Activated CD4-positive, alpha-beta T cell treated with anti-CD3 and anti-CD28 coated beads for 36 hours (primary cell): ENCODE results near the gene FGF21. TPM values are rescaled to one million over a fixed set of nuclear protein-coding genes. Genes with fewer than 3 reads are reported as not detected.

Experiments
- ATAC-seq: fragments of 200-7000 bp; cut with Tn5 transposase; one replicate; pipeline ENCODE4 v1.10.0; 2021; ENCODE audit warnings: mild to moderate bottlenecking, moderate library complexity
- CTCF ChIA-PET: fragments of 350-600 bp; sonication (Branson Sonifier 250); formaldehyde crosslinking; loops from one replicate; lab custom pipeline; 2021; ENCODE audit warnings: antibody characterized with exemption; lab: Charles Lee
- POLR2A ChIA-PET: fragments of 350-600 bp; sonication (Branson Sonifier 250); formaldehyde crosslinking; loops from one replicate; lab custom pipeline; 2021; ENCODE audit warnings: antibody characterized with exemption, inconsistent platforms; lab: Charles Lee
- DNase-seq: peaks from one replicate; pipeline ENCODE4 v3.0.0-alpha.2; 2020
- H3K27ac Mint-ChIP-seq: one replicate; pipeline ENCODE4 v1.8.0; 2021; ENCODE audit warnings: mixed read lengths
- H3K27me3 Mint-ChIP-seq: one replicate; pipeline ENCODE4 v1.8.0; 2021; ENCODE audit warnings: mixed read lengths
- H3K36me3 Mint-ChIP-seq: one replicate; pipeline ENCODE4 v1.8.0; 2021; ENCODE audit warnings: low read depth, mixed read lengths
- H3K4me1 Mint-ChIP-seq: one replicate; pipeline ENCODE4 v1.8.0; 2021; ENCODE audit warnings: mixed read lengths
- H3K4me3 Mint-ChIP-seq: one replicate; pipeline ENCODE4 v1.8.0; 2021; ENCODE audit warnings: mild to moderate bottlenecking, moderate library complexity, mixed read lengths
- H3K9me3 Mint-ChIP-seq: one replicate; pipeline ENCODE4 v1.8.0; 2021; ENCODE audit warnings: low read depth, mixed read lengths
- intact Hi-C, 2 experiments: fragments of 100-400 bp; cut with DNase I in 1 of 2; cut with micrococcal nuclease in 1 of 2; formaldehyde crosslinking; loops; one replicate each; pipeline versions ENCODE4 v1.14.2 to v1.15.1; 2022 to 2024; cut with DNase I, micrococcal nuclease
- total RNA-seq, 2 experiments: library from RNA; stranded (reverse); gene quantifications; one replicate each; pipeline ENCODE4 v1.2.3, GENCODE V29; 2021

FGF21 gene
- total RNA-seq, 2 experiments from 2014 or later = not detected

DNA sequence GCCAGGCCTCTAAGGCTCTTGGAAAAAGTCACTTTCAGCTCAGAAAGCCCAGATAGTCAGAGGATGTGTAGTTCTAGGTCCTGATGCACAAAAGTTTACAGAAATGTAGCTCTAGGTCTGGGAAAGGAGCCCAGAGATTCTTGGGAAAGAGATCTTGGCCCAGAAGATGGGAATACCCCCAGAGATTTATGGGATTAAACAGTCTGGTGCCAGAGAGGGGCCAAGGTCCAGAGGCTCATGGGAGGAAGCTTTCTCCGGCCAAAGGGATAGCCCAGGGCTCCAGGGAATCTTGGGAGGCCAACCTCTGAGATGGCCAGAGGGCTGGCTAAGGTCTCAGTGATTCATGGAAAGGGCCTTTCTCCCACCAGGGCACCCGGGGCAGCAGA, 40.4 kb downstream of the FGF21 start:
- Mint-ChIP-seq H3K27me3 (no peaks in the 10 kb centered on the region), H3K36me3 (peaks cover 4% of the 10 kb centered on the region), H3K4me1 (peaks cover 7% of the 10 kb centered on the region), H3K9me3 (no peaks in the 10 kb centered on the region), H3K4me3 (peak overlapping the region; percentile 70), H3K27ac (peak overlapping the region; percentile 82)
- intact Hi-C loops = loop anchor here (1.0 kb wide), 11 partner anchors 16 to 176 kb away; partner anchors contain the start of genes BAX (in 1 of the 2), BCAT2 (in 1 of the 2), CA11 (in 1 of the 2) and NUCB1 (in 1 of the 2)
- CTCF ChIA-PET = interaction anchor here (0.6 to 3.5 kb wide), 36 partner anchors 9 to 432 kb away, joined by 3 to 44 read pairs (median 5); partner anchors contain the start of genes BCAT2, CA11, DHDH and GYS1
- DNase-seq = no peak
- POLR2A ChIA-PET = interaction anchor here (0.7 to 1.1 kb wide), 3 partner anchors 11 to 172 kb away, joined by 3 to 4 read pairs (median 4); no protein-coding TSS in a partner anchor
- no peak for ATAC-seq

DNA sequence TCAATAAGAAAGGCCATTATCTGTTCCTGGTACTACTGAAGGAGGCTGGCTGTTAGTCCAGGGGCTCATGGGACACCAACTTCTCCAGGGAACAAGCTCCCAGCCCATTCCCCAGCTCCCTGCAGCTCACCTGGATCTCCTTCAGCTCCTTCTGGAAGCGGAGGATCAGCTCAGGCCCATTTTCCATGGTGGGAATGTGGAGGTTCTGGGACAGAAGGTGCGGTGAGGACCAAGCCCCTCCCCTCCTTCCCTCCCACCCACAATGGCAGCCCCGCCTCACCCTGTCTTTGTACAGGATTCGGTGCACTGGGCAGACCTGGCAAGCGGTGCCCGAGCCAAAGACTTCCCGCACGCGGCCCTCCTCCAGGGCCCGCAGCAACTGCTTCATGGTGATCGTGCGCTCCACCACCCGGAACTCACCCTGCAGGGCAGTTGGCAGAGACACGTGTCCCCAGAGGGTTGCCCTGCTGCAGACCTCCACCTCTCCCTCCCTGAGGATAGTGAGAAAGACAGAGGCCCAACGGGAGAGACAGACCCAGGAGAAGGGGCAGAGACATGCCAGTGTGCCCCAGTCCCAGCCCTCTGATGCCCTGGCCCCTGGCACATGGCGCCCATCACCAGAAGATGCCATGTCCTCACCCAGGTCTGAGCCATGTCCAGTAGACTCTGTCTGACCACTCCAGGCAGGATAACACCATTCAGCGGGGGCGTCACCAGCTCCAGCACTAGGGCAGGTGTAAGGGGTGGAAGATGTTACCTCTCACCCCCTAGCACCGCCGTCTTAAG, 41.2 kb downstream of the FGF21 start:
- ChIA-PET POLR2A (no interaction called here), CTCF (interaction anchor here (0.7 to 3.5 kb wide), 8 partner anchors 9 to 46 kb away, joined by 3 to 44 read pairs (median 3); partner anchors contain the start of genes BCAT2 and HSD17B14)
- DNase-seq = no peak
- H3K27ac Mint-ChIP-seq = no peak overlapping the region
- peaks cover 4% of the 10 kb centered on the region for H3K36me3 Mint-ChIP-seq
- peaks cover 7% of the 10 kb centered on the region for H3K4me1 Mint-ChIP-seq
- H3K4me3 Mint-ChIP-seq = no peak overlapping the region
- no peak for ATAC-seq
- H3K9me3 Mint-ChIP-seq = no peaks in the 10 kb centered on the region
- no peaks in the 10 kb centered on the region for H3K27me3 Mint-ChIP-seq
- intact Hi-C loops = no loop called here

DNA sequence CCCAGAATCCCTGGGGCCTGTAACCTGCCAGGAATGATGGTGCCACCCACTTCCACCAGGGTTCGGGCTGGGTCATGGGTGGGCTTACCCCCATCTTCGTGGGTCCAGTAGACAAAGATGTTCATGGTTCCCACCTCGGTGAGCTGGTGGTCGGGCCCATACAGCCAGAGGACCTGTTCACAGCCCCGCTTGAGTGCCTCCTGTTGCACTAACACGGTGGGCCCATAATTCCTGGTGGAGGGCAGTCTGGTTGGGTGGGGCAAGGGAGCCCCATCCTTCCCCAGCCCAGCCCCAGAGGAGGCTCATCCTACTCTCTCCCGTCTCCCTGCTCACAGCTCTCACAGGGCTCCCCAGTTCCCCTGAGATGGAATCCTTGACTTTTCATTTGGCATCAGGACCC, 41.8 kb downstream of the FGF21 start:
- peaks cover 4% of the 10 kb centered on the region for H3K36me3 Mint-ChIP-seq
- H3K4me3 Mint-ChIP-seq = no peak overlapping the region
- ATAC-seq (no peak), DNase-seq (no peak)
- no peaks in the 10 kb centered on the region for H3K9me3 Mint-ChIP-seq
- CTCF ChIA-PET = interaction anchor here (1.0 to 1.3 kb wide), 2 partner anchors 9 to 14 kb away, joined by 3 read pairs; partner anchors contain the start of gene BCAT2
- intact Hi-C loops = no loop called here
- POLR2A ChIA-PET = no interaction called here
- no peak overlapping the region for H3K27ac Mint-ChIP-seq
- H3K27me3 Mint-ChIP-seq = no peaks in the 10 kb centered on the region
- peaks cover 7% of the 10 kb centered on the region for H3K4me1 Mint-ChIP-seq

DNA sequence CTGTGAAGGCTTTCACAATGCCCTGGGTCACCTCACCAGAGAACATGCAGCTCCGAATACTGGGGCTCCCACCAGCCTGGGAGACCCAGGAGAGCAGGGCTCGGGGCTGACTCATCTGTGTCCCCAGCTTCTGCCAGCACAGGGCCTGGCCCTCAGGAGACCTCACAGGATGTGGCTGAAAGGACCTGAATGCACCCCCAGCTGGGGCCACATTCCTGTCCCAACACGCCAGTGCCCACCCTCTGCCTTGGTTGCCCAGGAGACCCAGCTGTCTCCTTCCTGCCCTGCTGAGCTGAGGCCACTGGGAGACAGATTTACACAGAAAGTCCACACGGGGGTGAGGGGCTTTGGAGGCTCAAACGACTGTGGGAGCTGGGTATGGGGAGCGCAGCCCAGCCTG, 43.6 kb downstream of the FGF21 start:
- peaks cover 7% of the 10 kb centered on the region for H3K4me1 Mint-ChIP-seq
- no peak overlapping the region for H3K27ac Mint-ChIP-seq
- H3K27me3 Mint-ChIP-seq = no peaks in the 10 kb centered on the region
- H3K4me3 Mint-ChIP-seq = no peak overlapping the region
- DNase-seq (no peak), ATAC-seq (no peak)
- POLR2A ChIA-PET = no interaction called here
- H3K36me3 Mint-ChIP-seq = peaks cover 4% of the 10 kb centered on the region
- intact Hi-C loops = no loop called here
- CTCF ChIA-PET = interaction anchor here (0.6 to 1.2 kb wide), 2 partner anchors 9 to 108 kb away, joined by 4 to 7 read pairs; no protein-coding TSS in a partner anchor
- H3K9me3 Mint-ChIP-seq = no peaks in the 10 kb centered on the region

DNA sequence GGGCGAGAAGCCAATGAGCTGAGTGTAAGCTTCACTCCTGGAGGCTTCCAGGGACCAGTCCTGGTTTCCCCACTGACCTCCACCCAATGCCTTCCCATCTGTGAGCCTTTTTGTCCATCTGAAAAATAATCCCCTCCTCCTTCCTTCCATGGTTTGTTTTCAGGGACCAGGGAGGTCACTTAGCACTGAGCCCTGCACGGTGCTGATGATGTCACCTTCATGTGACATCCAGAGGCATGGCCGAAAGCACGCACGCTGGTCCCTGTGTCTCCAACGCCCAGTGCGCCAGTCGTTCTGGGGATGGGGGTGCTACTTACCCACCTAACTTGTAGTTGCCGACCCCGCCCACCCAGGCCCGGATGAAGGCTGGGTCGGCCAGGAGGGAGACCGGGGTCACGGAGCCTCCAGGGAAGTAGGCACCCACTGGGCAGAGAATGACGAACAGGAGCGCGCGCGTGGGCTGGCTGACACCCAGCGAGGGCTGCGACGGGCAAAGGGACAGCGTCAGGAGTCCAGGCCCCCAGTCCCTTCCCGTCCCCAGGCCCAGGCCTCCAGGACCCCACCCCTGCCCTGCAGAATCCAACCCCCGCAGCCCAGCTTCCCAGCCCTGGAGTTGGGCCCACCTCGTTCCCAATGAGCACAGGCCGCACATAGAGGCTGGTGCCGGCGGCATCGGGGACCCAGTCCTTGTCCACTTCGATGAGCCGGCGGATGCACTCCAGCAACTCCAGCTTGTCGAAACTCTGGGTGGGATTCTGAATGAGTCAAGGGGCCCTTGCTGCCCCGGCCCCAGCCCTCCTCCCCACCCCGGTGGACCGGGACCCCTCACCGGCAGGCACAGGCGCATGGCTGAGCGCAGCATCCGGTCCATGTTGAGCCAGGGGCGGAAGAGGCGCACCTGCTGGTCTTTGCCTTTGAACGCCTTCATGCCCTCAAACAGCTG, 44.3 kb downstream of the FGF21 start:
- intact Hi-C loops = no loop called here
- Mint-ChIP-seq H3K36me3 (peaks cover under 1% of the 10 kb centered on the region), H3K27me3 (no peaks in the 10 kb centered on the region), H3K9me3 (no peaks in the 10 kb centered on the region), H3K4me3 (no peak overlapping the region), H3K4me1 (peaks cover 4% of the 10 kb centered on the region), H3K27ac (no peak overlapping the region)
- DNase-seq = no peak
- ChIA-PET CTCF (interaction anchor here (1.2 kb wide), 1 partner anchor 10 kb away, joined by 7 read pairs; no protein-coding TSS in a partner anchor), POLR2A (no interaction called here)
- ATAC-seq = no peak

DNA sequence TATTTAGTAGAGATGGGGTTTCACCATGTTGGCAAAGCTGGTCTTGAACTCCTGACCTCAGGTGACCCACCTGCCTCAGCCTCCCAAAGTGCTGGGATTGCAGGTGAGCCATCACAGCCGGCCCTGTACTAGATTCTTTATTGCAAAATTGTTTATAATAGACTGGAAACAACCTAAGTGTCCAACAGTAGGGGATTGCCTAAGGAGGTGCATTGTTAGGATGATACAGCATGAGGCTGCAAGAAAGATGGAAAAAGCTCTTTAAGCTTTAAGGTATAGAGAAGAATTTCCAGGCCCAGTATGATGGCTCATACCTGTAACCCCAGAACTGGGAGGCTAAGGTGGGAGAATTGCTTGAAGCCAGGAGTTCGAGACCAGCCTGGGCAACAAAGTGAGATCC, 47.3 kb downstream of the FGF21 start:
- Mint-ChIP-seq H3K27me3 (no peaks in the 10 kb centered on the region), H3K27ac (no peak overlapping the region), H3K9me3 (no peaks in the 10 kb centered on the region), H3K4me3 (no peak overlapping the region), H3K36me3 (peaks cover 6% of the 10 kb centered on the region), H3K4me1 (no peaks in the 10 kb centered on the region)
- ATAC-seq (no peak), DNase-seq (no peak)
- CTCF ChIA-PET = interaction anchor here (0.7 to 2.4 kb wide), 3 partner anchors 10 to 39 kb away, joined by 3 to 9 read pairs (median 9); no protein-coding TSS in a partner anchor
- intact Hi-C loops = no loop called here
- POLR2A ChIA-PET = no interaction called here

DNA sequence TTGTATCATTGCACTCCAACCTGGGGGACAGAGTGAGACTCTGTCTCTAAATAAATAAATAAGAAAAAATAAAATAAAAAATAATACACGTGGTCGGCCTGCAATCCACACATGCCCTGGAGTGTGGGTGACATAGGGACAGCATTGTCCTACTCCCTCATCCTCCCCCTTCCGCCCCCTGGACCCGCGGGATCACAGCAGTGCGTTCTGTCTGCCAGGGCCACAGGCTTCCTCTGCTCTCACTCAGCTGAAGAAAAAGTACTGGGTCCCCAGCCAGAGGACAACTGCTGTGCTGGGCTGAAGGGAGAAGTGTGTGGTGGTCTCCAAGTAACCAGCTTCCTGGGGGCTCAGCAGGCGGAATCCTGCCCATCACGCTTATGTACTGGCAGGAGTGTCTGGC, 49.2 kb downstream of the FGF21 start:
- CTCF ChIA-PET = interaction anchor here (1.0 kb wide), 1 partner anchor 9 kb away, joined by 5 read pairs; no protein-coding TSS in a partner anchor

DNA sequence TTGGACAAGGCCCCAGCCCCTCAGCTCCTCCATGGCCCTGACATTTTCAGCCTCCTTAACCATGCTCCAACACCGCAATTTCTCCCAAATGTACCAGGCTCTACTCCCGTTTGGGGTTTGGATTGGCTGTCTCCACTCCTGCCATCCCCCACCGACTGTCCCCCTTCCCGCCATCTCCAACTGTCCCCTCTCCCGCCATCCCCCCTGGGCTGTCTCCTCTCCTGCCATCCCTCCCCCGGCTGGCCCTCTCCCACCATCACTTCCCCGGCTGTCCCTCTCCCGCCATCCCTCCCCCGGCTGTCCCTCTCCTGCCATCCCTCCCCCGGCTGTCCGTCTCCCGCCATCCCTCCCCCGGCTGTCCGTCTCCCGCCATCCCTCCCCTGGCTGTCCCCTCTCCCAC, 50.1 kb downstream of the FGF21 start:
- Mint-ChIP-seq H3K4me1 (peaks cover 18% of the 10 kb centered on the region), H3K27ac (no peak overlapping the region), H3K9me3 (no peaks in the 10 kb centered on the region), H3K27me3 (no peaks in the 10 kb centered on the region), H3K36me3 (peaks cover 11% of the 10 kb centered on the region), H3K4me3 (no peak overlapping the region)
- POLR2A ChIA-PET = no interaction called here
- no peak for ATAC-seq
- CTCF ChIA-PET = interaction anchor here (1.0 kb wide), 1 partner anchor 10 kb away, joined by 5 read pairs; no protein-coding TSS in a partner anchor
- intact Hi-C loops = no loop called here
- DNase-seq = no peak

More for the DNA sequence above, 49.2 kb downstream of the FGF21 start:
- Mint-ChIP-seq H3K36me3 (peaks cover 11% of the 10 kb centered on the region), H3K27me3 (no peaks in the 10 kb centered on the region), H3K27ac (no peak overlapping the region), H3K9me3 (no peaks in the 10 kb centered on the region), H3K4me3 (no peak overlapping the region), H3K4me1 (peaks cover 10% of the 10 kb centered on the region)
- POLR2A ChIA-PET = no interaction called here
- DNase-seq = no peak
- intact Hi-C loops = no loop called here
- no peak for ATAC-seq

DNA sequence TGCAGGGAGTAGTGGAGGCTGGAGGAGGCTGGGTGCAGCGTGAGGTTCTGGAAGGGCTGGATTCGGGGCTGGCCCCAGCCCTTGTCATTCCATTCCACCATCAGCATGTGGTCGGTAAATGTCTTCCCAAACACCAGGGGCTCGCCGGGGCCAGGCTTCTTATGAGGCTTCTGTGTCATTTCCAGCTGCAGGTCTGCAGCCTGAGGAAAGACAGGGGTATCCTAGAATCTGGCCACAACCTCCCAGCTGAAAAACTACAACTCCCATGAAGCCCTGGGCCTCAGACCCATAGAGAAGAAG, 51.1 kb downstream of the FGF21 start:
- intact Hi-C loops = loop anchor here in 1 of 2 experiments (1.0 kb wide), 1 partner anchor 186 kb away; no protein-coding TSS in a partner anchor
- no peak overlapping the region for H3K27ac Mint-ChIP-seq

DNA sequence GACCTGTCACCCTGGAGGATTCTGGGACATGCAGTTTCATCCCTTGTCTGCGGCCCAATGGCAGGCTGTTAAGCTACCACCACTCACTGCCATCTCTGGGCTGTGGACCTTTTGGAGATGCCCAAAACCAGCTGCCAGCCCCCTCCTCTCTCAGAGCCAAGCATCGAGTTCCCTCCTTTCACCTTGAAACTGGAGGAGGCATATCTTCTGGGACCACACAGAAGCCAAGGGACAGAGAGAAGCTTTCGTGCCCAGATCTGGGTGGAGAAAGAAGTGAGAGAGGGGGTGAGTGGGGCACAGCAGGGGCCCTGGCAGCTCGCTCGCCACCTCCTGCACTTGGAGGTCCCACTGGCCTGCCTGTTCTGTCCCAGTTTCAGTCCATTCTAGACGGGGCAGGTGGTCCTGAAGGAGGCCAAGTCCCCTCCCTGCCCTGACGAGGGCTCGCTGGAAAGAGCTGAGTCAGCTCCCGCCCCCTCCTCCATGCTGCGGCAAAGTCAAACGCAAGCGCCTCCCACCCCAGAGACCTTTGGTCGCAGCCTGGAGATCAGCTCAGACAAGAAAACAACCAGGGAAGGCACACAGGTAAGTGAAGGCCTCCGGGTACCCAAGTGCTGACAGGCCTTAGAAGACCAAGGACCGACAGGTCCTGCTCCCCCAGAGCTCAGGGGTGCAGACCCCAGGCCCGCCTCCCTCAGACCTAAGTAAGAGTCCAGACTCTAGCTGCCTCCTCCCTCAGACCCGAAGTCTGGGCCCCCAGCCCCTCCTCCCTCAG, 51.7 kb downstream of the FGF21 start:
- Mint-ChIP-seq H3K36me3 (peaks cover 11% of the 10 kb centered on the region), H3K9me3 (no peaks in the 10 kb centered on the region), H3K4me3 (no peak overlapping the region), H3K27ac (no peak overlapping the region), H3K27me3 (no peaks in the 10 kb centered on the region), H3K4me1 (peaks cover 19% of the 10 kb centered on the region)
- intact Hi-C loops = loop anchor here in 1 of 2 experiments (1.0 kb wide), 1 partner anchor 185 kb away; no protein-coding TSS in a partner anchor
- ATAC-seq (no peak), DNase-seq (no peak)
- ChIA-PET CTCF (interaction anchor here (0.6 to 1.6 kb wide), 12 partner anchors 11 to 635 kb away, joined by 3 to 10 read pairs (median 3); partner anchors contain the start of genes HSD17B14 and RUVBL2), POLR2A (interaction anchor here (0.6 to 1.5 kb wide), 3 partner anchors 12 to 69 kb away, joined by 3 to 4 read pairs (median 4); no protein-coding TSS in a partner anchor)

More for the DNA sequence above, 51.1 kb downstream of the FGF21 start:
- ChIA-PET CTCF (interaction anchor here (0.6 to 1.6 kb wide), 8 partner anchors 10 to 635 kb away, joined by 3 to 10 read pairs (median 4); partner anchors contain the start of gene HSD17B14), POLR2A (interaction anchor here (0.6 to 1.5 kb wide), 2 partner anchors 11 to 70 kb away, joined by 3 to 4 read pairs; no protein-coding TSS in a partner anchor)
- peak; percentile 65 for ATAC-seq
- H3K4me1 Mint-ChIP-seq = peaks cover 18% of the 10 kb centered on the region
- H3K36me3 Mint-ChIP-seq = peaks cover 11% of the 10 kb centered on the region
- H3K9me3 Mint-ChIP-seq = no peaks in the 10 kb centered on the region
- no peak overlapping the region for H3K4me3 Mint-ChIP-seq
- H3K27me3 Mint-ChIP-seq = no peaks in the 10 kb centered on the region
- peak; percentile 66 for DNase-seq
